ENCODE data around the gene SH3BGRL3.

The SH3BGRL3 gene

DNA sequence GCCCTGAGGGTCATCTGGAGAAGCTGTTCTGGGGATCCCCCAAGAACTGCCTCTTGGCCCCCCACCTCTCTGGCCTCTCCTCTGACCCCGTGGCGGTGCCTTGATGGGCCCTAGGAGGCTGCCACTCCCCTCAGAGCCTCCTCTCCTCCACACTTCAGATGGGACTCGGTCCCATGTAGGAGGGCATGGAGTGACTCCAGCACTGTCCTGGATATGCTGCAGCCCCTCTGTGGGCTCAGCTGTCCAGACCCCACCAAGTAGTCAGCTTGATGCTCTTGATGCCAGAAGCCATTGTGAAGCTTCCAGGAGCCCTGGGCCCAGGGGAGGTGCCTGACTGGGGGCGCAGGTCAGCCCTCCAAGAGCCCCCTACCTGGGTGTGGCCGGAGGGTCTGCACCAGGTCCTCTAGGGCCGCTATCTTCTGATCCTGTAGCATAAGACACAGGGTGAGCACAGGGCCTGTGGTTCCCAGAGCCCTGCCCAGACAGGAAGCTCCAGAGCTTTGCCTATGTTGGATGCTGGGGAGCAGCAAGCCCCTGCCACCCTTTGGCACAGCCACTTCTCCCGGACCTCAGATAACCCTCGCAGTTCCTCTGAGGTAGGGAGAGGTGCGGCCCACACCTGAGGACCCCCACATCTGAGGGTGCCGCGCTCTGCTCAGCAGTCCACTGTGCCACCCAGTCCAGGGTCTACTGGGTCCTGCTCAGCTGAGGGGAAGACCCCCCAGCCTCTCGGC is 17.3 kb downstream of the SH3BGRL3 start:
- TF ChIP-seq, protein P1, sequence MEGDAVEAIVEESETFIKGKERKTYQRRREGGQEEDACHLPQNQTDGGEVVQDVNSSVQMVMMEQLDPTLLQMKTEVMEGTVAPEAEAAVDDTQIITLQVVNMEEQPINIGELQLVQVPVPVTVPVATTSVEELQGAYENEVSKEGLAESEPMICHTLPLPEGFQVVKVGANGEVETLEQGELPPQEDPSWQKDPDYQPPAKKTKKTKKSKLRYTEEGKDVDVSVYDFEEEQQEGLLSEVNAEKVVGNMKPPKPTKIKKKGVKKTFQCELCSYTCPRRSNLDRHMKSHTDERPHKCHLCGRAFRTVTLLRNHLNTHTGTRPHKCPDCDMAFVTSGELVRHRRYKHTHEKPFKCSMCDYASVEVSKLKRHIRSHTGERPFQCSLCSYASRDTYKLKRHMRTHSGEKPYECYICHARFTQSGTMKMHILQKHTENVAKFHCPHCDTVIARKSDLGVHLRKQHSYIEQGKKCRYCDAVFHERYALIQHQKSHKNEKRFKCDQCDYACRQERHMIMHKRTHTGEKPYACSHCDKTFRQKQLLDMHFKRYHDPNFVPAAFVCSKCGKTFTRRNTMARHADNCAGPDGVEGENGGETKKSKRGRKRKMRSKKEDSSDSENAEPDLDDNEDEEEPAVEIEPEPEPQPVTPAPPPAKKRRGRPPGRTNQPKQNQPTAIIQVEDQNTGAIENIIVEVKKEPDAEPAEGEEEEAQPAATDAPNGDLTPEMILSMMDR (IDR thresholded peaks at IDR 0.05; ENCODE audit: insufficient read depth, low read depth, low read length, missing control alignments), result no peak
- H3K4me3 ChIP-seq (ENCODE audit: low read depth, low read length), result no peak overlapping the region
- no peak for DNase-seq (ENCODE audit: low read depth)

DNA sequence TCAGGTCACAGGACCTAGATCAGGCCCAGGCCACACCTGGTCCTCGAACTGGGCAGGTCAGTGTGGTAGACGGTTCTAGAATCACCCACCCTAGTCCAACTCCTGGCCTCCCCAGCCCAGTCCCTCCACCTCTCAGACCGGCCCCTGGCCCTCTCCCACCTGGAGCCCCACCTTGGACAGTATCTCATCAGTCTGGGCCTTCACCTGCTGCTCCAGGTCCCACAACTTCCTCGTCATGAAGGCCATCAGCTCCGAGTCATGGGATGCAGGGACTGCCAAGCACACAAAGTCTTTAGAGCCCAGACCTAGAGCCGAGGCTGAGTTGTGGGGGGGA is 17.9 kb downstream of the SH3BGRL3 start:
- H3K4me3 ChIP-seq (ENCODE audit: low read depth, low read length), result no peak overlapping the region
- no peak for DNase-seq (ENCODE audit: low read depth)
- TF ChIP-seq, protein P1 (IDR thresholded peaks at IDR 0.05; ENCODE audit: insufficient read depth, low read depth, low read length, missing control alignments), result no peak

DNA sequence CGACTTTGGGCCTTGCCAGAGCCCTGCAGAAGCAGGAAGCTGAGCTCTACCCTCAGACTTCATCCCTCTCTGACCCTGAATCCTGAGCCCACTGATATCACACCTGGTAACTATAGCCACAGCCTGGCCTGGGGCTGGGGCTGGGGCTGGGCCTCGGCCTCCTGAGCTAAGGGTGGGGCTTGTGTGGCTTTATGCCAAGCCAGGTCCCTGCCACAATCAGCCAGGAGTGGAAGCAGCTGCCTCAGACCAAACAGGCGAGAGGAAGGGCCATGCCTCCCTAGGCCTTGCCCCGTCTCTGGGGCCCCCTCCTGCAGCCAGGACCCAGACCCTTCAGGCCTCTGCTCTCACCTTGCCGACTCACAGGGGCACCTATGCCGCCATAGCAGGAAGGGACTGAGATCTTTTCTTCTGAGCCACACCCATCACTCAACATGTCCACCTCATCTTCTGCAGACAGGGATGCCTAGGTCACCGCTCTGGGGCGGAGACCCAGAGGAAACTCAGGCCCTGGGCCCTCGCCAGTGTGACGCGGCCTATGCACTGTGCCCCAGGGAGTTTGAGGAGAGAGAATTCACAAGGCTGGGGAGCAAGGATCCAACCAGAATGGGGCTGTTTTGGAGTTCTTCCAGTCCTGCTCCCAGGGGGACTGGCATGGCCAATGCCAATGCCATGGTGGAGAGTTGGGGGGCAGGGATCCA is 20.8 kb downstream of the SH3BGRL3 start:
- TF ChIP-seq, protein P1 (IDR thresholded peaks at IDR 0.05; ENCODE audit: insufficient read depth, low read depth, low read length, missing control alignments), result no peak
- H3K4me3 ChIP-seq (ENCODE audit: low read depth, low read length), result no peak overlapping the region
- no peak for DNase-seq (ENCODE audit: low read depth)

DNA sequence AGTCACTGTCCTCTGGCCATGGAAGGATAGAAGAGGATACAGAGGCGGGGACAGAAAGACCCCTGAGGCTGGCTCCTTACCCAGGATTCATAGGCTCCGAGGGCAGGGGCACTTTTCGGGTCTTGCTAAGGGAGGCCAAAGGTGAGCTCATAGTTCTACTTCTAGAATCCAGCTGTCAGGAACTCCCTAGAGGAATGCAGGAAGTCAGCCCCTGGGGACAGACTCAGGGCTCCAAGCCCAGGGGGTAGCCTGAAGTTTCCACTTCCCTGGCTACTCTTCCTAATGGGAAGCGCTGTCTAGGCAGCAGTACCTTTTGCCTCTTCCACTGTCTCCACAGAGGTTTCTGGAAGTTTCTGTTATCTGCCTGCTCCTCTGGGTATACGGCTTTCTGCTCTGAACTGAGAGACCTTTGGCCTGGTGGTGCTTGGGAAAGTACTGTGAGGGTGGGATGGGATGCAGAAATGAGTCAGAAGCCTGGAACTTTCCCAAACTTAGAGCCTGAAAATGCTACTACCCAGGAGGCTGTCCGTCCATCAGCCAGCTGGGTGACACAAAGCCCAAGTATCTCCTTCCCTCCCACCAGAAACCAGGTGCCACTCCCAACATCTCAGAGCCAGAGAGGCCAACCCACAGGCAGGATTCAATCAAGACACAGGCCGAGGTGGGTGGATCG is 23.0 kb downstream of the SH3BGRL3 start:
- no peak for DNase-seq (ENCODE audit: low read depth)
- TF ChIP-seq, protein P1 (IDR thresholded peaks at IDR 0.05; ENCODE audit: insufficient read depth, low read depth, low read length, missing control alignments), result no peak
- no peak overlapping the region for H3K4me3 ChIP-seq (ENCODE audit: low read depth, low read length)

DNA sequence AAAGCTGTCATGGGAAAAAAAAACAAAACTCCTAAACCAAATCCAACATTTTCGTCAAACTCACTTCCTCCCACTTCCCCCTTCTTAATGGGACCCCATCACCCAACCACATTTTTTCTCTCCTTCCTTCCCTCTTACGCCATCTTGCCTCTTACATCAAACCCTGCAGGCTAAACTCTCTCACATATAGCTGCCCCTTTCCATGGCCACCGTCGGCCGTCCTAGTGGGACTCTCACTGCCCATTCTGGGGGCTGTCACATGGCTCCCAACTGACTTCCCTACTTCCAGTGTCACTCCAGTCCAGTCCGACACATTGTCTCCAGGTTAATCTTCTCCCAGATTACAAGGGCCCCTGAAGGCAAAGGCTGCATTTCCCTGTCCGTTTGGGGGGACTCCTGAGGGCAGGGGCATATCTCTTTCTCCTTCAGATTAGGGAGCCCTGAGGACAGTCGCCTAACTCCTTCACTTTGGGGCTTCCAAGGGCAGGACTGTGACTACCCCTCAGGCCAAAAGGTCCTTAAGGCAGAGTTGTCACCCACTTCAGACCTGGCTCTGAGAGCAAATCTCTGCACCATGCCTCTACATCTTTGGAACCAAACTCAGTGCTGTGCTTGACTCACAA is 25.9 kb downstream of the SH3BGRL3 start:
- no peak for DNase-seq (ENCODE audit: low read depth)
- TF ChIP-seq, protein P1 (IDR thresholded peaks at IDR 0.05; ENCODE audit: insufficient read depth, low read depth, low read length, missing control alignments), result no peak
- peak overlapping the region; percentile 72 for H3K4me3 ChIP-seq (ENCODE audit: low read depth, low read length)

DNA sequence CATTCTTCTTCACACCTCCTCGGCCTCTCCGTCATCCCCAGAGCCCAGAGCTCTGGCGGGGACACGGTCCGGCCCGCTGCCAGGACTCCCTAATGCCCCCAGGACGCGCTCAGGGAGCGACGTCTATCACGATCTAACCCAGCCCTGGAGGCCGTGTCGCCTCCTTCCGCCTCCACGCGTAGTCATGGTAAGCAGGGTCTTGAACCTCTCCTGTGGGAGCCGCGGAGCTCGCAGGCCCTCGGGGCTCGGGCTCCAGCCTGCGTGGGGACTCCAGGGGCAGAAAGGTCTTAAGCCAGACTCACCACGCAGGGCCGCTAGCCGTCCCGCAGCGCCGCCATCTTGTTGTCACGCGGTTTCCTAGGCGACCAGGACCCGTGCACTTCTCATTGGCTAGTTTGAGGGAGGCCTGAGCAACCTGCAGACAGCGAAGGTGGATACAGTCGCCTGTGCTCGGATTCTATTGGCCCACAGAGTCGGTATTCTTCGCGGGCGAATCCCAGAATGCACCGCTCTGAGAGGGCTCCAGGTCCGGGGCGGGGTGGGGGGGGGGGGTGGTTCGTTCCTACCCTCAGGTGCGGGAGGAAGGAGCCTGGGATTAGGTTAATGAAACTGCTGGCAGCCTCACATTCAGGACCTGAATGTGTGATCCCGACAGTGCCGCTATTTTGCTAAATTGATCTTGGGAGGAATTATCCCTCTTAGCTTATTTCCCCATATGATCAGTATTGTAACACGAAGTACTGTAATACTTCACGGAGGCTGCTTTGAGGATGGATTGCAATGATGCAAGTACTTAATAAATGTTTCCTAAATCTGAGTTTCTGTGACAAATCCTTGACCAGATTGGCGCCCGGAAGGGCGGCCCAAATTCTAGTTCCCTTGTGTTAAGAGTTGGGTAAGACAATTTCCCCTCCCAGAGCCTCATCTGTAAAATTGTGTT is 26.7 kb downstream of the SH3BGRL3 start, which contains the start of gene UBXN11:
Gene UBXN11, minus strand, starts transcription at position 347 of the 940 bp plus-strand sequence. CDS start 3,753 bp downstream, outside the sequence.
- peak; percentile 97 for DNase-seq (ENCODE audit: low read depth)
- H3K4me3 ChIP-seq (ENCODE audit: low read depth, low read length), result peak within 1 kb of the TSS; percentile 72
- TF ChIP-seq, protein P1 (IDR thresholded peaks at IDR 0.05; ENCODE audit: insufficient read depth, low read depth, low read length, missing control alignments), result no peak

All from GM12865 (cell line).